Transverse colon (tissue), 4 donors: ENCODE measurements around the gene VAMP5. TPM values are rescaled to one million over a fixed set of nuclear protein-coding genes. Genes with fewer than 3 reads are reported as not detected.

Experiments
- DNase-seq: peaks from one replicate; pipeline ENCODE4 v3.0.0-alpha.2; 2019
- H3K27ac ChIP-seq, 4 donors: fragments of 200-600 bp; sonication (generic); 2 replicates each; pipeline ENCODE4 v1.5.1; 2016 to 2018; ENCODE audit warnings: inconsistent platforms in 4 of 4
- H3K27me3 ChIP-seq: fragments of 200-600 bp; sonication (generic); 2 replicates; pipeline ENCODE4 v1.5.1; 2017; ENCODE audit warnings: inconsistent platforms
- H3K36me3 ChIP-seq, 4 donors: fragments of 200-600 bp; sonication (generic); 2 replicates each; pipeline ENCODE4 v1.5.1; 2017 to 2019; ENCODE audit warnings: inconsistent platforms in 4 of 4
- H3K4me1 ChIP-seq, 4 donors: fragments of 200-600 bp; sonication (generic); 2 replicates each; pipeline ENCODE4 v1.5.1; 2017 to 2020; ENCODE audit warnings: inconsistent platforms in 4 of 4
- H3K4me3 ChIP-seq, 4 donors: fragments of 200-600 bp; sonication (generic); 1 replicate in 1 of 4; 2 replicates in 3 of 4; pipeline versions ENCODE4 v1.5.1 to v1.6.1; 2017 to 2019; ENCODE audit warnings: inconsistent platforms in 4 of 4
- H3K9me3 ChIP-seq, 2 donors: fragments of 200-600 bp; sonication (generic); 2 replicates each; pipeline ENCODE4 v1.5.1; 2017 to 2019; ENCODE audit warnings: inconsistent platforms in 2 of 2
- CTCF ChIP-seq, 5 experiments: fragments of 200-600 bp in 3 of 5; fragments of 450-650 bp in 2 of 5; sonication (generic) in 3 of 5; IDR thresholded peaks; 1 replicate in 2 of 5; 2 replicates in 3 of 5; pipeline ENCODE4 v1.5.1; 2016 to 2017; ENCODE audit warnings: antibody characterized with exemption in 5 of 5, inconsistent platforms in 3 of 5, mild to moderate bottlenecking in 2 of 5, moderate library complexity in 1 of 5
- EP300 ChIP-seq: sonication (generic); formaldehyde crosslinking; IDR thresholded peaks from one replicate; pipeline ENCODE4 v1.6.1; 2017; ENCODE audit warnings: antibody characterized with exemption, low read depth
- POLR2A ChIP-seq: fragments of 450-650 bp; IDR thresholded peaks from one replicate; pipeline ENCODE4 v1.6.1; 2016; ENCODE audit warnings: antibody characterized with exemption, mild to moderate bottlenecking, moderate library complexity
- POLR2AphosphoS5 ChIP-seq, 3 donors: sonication (generic); formaldehyde crosslinking; IDR thresholded peaks; one replicate each; pipeline ENCODE4 v1.6.1; 2016; ENCODE audit warnings: antibody characterized with exemption in 3 of 3
- WGBS, 2 donors: methylation state at CpG; one replicate each; pipeline ENCODE4 v1.1.5; 2018; ENCODE audit warnings: low coverage in 1 of 2; 5-methylcytosine and 5-hydroxymethylcytosine counted together
- in situ Hi-C, 4 donors: fragments of 200-750 bp; cut with MboI; loops; one replicate each; pipeline versions ENCODE4 v1.15.0 to v1.15.1; 2017; ENCODE audit warnings: low sequenced_read_pairs in 3 of 4, low pct_ligation_motif_present in 1 of 4, low pct_unique_long_range_greater_than_20kb in 1 of 4
- intact Hi-C: fragments of 100-400 bp; cut with DNase I; formaldehyde crosslinking; loops from one replicate; pipeline ENCODE4 v1.15.1; 2023; ENCODE audit warnings: low total_unique reads
- total RNA-seq, 4 donors: library from RNA; depleted of rRNA; stranded (reverse); fragments of >200 nt; gene quantifications; one replicate each; pipeline ENCODE4 v1.1.0, GENCODE V29; 2016

VAMP5 gene
- total RNA-seq, 4 donors from 2014 or later: 9.4 to 26.9 (median 17.1) TPM; not detected in 1

- H3K36me3 ChIP-seq: peaks cover 0 to 6% (median 0%) of the 10 kb centered on the region in 4 donors
- 63 to 74% methylated on average over 3 of the region's 3 CpGs for WGBS, 2 donors
- peaks cover 16 to 44% (median 26%) of the 10 kb centered on the region in 4 donors for H3K4me1 ChIP-seq
- H3K9me3 ChIP-seq: no peaks in the 10 kb centered on the region
- intact Hi-C loops (no loop called here), in situ Hi-C loops (no loop called here)
- no peak overlapping the region for H3K27ac ChIP-seq
- no peak for TF ChIP-seq CTCF (IDR thresholded peaks at IDR 0.05)
- TF ChIP-seq POLR2AphosphoS5 (IDR thresholded peaks at IDR 0.05): no peak
- TF ChIP-seq EP300: no peak
- no peak for TF ChIP-seq POLR2A
- DNase-seq: no peak
- H3K27me3 ChIP-seq: no peaks in the 10 kb centered on the region
- H3K4me3 ChIP-seq: no peak overlapping the region
Measured at GRCh38 chr2:85593023-85593422, 8.8 kb downstream of the VAMP5 start.

DNA sequence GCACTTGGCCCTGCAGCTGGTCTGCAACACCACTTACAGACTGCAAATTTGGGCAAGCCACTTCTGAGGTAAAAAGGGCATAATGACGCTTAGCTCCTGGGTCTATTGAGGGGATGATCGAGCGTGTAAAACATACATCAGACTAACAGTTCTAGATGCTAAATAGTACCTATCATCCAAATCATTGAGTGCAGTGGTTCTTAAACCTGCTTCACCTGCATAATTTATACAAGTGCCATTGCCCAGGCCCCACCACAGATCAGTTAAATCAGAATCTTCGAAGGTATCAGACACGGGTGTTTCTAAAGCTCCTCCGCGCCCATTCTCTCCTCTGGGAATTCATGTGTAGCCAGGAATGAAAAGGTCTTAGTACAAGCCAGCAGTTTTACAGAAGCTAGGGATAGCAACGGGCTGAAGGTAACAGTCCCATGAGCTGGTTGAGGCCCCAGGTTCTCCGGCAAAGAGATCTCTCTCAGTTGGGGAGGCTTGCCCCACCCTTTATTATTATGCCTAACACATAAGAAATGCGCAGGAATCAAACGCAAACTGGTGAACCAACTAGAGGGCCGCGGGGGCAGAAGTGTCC lies 10.6 kb downstream of the VAMP5 start:
- in situ Hi-C loops (no loop called here), intact Hi-C loops (loop anchor here (1.0 kb wide), 1 partner anchor 16 kb away; no protein-coding TSS in a partner anchor)
- Histone ChIP-seq H3K4me1 (peaks cover 16 to 36% (median 24%) of the 10 kb centered on the region in 4 donors), H3K27me3 (no peaks in the 10 kb centered on the region), H3K36me3 (peaks cover 0 to 6% (median 0%) of the 10 kb centered on the region in 4 donors), H3K4me3 (peak overlapping the region; percentile 25 to 85 (median 78)), H3K27ac (peak overlapping the region; percentile 89 to 96 (median 95)), H3K9me3 (no peaks in the 10 kb centered on the region)
- WGBS, 2 donors: 0 to 24% methylated on average over 1 to 13 of the region's 13 CpGs
- no peak for DNase-seq
- TF ChIP-seq EP300: no peak
- no peak for TF ChIP-seq CTCF (IDR thresholded peaks at IDR 0.05)
- no peak for TF ChIP-seq POLR2AphosphoS5 (IDR thresholded peaks at IDR 0.05)
- no peak for TF ChIP-seq POLR2A

DNA sequence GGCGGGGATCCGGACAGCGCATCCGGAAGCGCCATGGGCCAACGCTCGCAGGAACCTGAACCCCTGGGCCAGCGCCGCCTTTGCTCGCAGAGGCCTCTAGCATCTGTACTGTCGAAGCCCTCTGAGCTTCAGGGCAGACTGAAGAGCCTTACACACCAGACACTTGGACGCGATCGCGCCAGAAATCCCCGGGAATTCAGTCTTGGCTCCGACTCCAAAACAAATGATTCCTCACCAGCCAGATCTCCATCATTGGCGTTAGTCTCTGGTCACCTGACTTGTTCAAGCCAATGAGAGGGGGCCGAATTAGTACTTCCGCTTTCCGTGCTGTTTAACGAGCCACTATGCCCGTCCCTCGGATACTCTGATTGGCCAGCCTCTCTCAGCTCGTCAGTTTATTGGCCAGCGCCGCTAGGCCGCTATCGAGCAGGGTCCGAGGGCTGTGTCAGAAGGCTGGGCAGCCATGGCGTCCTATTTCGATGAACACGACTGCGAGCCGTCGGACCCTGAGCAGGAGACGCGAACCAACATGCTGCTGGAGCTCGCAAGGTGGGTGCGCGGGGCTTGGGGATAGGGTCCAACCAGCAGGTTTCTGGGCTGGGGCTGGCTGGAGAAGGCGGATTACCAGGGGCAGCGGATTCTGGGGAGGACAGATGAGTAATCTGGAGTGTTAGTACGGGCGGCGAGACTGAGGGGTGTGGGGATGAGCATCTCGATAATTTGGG lies 11.2 kb downstream of the VAMP5 start, which contains the start of gene RNF181:
Gene RNF181, plus strand, starts transcription at position 445 of the 725 bp plus-strand sequence. Its CDS starts 19 bp downstream, at position 464.
- peak within 1 kb of the TSS; percentile 89 to 96 (median 95) for H3K27ac ChIP-seq
- H3K27me3 ChIP-seq: no peaks in the 10 kb centered on the region
- H3K36me3 ChIP-seq: peaks cover 0 to 6% (median 0%) of the 10 kb centered on the region in 4 donors
- peaks cover 16 to 36% (median 24%) of the 10 kb centered on the region in 4 donors for H3K4me1 ChIP-seq
- H3K9me3 ChIP-seq: no peaks in the 10 kb centered on the region
- in situ Hi-C loops: no loop called here
- intact Hi-C loops: no loop called here
- peak within 1 kb of the TSS; percentile 72 to 95 (median 84) for H3K4me3 ChIP-seq
- 0% methylated on average over 45 of the region's 47 CpGs; no CpG with 5 or more reads in 1 of the 2 donors for whole genome bisulfite sequencing, 2 donors
- no peak for TF ChIP-seq EP300
- TF ChIP-seq POLR2AphosphoS5 (IDR thresholded peaks at IDR 0.05): peak; percentile 90 to 96 (median 95)
- peak; percentile 92 for TF ChIP-seq POLR2A
- peak; percentile 96 for DNase-seq

- intact Hi-C loops (no loop called here), in situ Hi-C loops (no loop called here)
- no peaks in the 10 kb centered on the region for H3K9me3 ChIP-seq
- TF ChIP-seq CTCF (IDR thresholded peaks at IDR 0.05) (no peak), POLR2A (no peak), POLR2AphosphoS5 (IDR thresholded peaks at IDR 0.05) (no peak), EP300 (no peak)
- H3K27ac ChIP-seq: peak overlapping the region; percentile 89 to 96 (median 95)
- peak overlapping the region; percentile 72 to 95 (median 84) for H3K4me3 ChIP-seq
- no peak for DNase-seq
- WGBS, 2 donors: 0 to 4% methylated on average over 1 to 10 of the region's 10 CpGs
- H3K4me1 ChIP-seq: peaks cover 16 to 34% (median 24%) of the 10 kb centered on the region in 4 donors
- peaks cover 0 to 6% (median 0%) of the 10 kb centered on the region in 4 donors for H3K36me3 ChIP-seq
- H3K27me3 ChIP-seq: no peaks in the 10 kb centered on the region
Measured at GRCh38 chr2:85596026-85596333, 11.7 kb downstream of the VAMP5 start.
